Peyer's patch (tissue), 4 donors: ENCODE data around the gene CNTN4. TPM values are rescaled to one million over a fixed set of nuclear protein-coding genes. Genes with fewer than 3 reads are reported as not detected.

Experiments
- DNase-seq, 3 donors: peaks; one replicate each; pipeline ENCODE4 v3.0.0-alpha.2; 2017 to 2019
- H3K27ac ChIP-seq, 4 donors: fragments of 200-600 bp; sonication (generic); one replicate each; pipeline ENCODE4 v1.5.1; 2016 to 2019
- H3K27me3 ChIP-seq, 2 donors: fragments of 200-600 bp; sonication (generic); one replicate each; pipeline ENCODE4 v1.5.1; 2019
- H3K36me3 ChIP-seq, 3 donors: fragments of 200-600 bp; sonication (generic); one replicate each; pipeline ENCODE4 v1.5.1; 2016 to 2019
- H3K4me1 ChIP-seq, 4 donors: fragments of 200-600 bp; sonication (generic); one replicate each; pipeline ENCODE4 v1.5.1; 2016 to 2019
- H3K4me3 ChIP-seq, 4 donors: fragments of 200-600 bp; sonication (generic); 1 replicate in 3 of 4; 2 replicates in 1 of 4; pipeline ENCODE4 v1.5.1; 2016 to 2019; ENCODE audit warnings: mild to moderate bottlenecking in 1 of 4
- H3K9me3 ChIP-seq, 4 donors: fragments of 200-600 bp; sonication (generic); one replicate each; pipeline ENCODE4 v1.5.1; 2016 to 2019; ENCODE audit warnings: mild to moderate bottlenecking in 1 of 4
- CTCF ChIP-seq, 6 experiments: fragments of 450-650 bp in 4 of 6; fragments of 200-600 bp in 2 of 6; sonication (generic) in 1 of 6; IDR thresholded peaks; one replicate each; pipeline ENCODE4 v1.5.1; 2017 to 2019; ENCODE audit warnings: antibody characterized with exemption in 6 of 6, mild to moderate bottlenecking in 3 of 6, moderate library complexity in 1 of 6
- POLR2A ChIP-seq, 2 donors: fragments of 450-650 bp; IDR thresholded peaks; one replicate each; pipeline ENCODE4 v1.5.1; 2017; ENCODE audit warnings: antibody characterized with exemption in 2 of 2, mild to moderate bottlenecking in 2 of 2, moderate library complexity in 2 of 2
- total RNA-seq, 4 donors: library from RNA; depleted of rRNA; stranded (reverse); fragments of >200 nt; gene quantifications; one replicate each; pipeline ENCODE4 v1.1.0, GENCODE V29; 2016

CNTN4 gene
- total RNA-seq, 4 donors from 2014 or later: 5.4 to 31.1 (median 19.9) TPM

GRCh38 chr3:2774481-2775249 is 676.0 kb downstream of the CNTN4 start:
- Histone ChIP-seq H3K27me3 (no peaks in the 10 kb centered on the region), H3K4me1 (no peaks in the 10 kb centered on the region), H3K9me3 (no peaks in the 10 kb centered on the region), H3K4me3 (no peak overlapping the region), H3K36me3 (no peaks in the 10 kb centered on the region), H3K27ac (no peak overlapping the region)
- no peak for TF ChIP-seq CTCF (IDR thresholded peaks at IDR 0.05)
- no peak for TF ChIP-seq POLR2A (IDR thresholded peaks at IDR 0.05)
- no peak for DNase-seq

- Histone ChIP-seq H3K27ac (no peak overlapping the region), H3K36me3 (no peaks in the 10 kb centered on the region), H3K27me3 (no peaks in the 10 kb centered on the region), H3K9me3 (no peaks in the 10 kb centered on the region), H3K4me3 (no peak overlapping the region), H3K4me1 (no peaks in the 10 kb centered on the region)
- no peak for DNase-seq
- TF ChIP-seq CTCF (IDR thresholded peaks at IDR 0.05) (no peak), POLR2A (IDR thresholded peaks at IDR 0.05) (no peak)
Observed at GRCh38 chr3:2783261-2783660, 684.6 kb downstream of the CNTN4 start.

- Histone ChIP-seq H3K4me3 (no peak overlapping the region), H3K27ac (no peak overlapping the region), H3K36me3 (no peaks in the 10 kb centered on the region), H3K9me3 (no peaks in the 10 kb centered on the region), H3K4me1 (no peaks in the 10 kb centered on the region), H3K27me3 (no peaks in the 10 kb centered on the region)
- no peak for DNase-seq
- TF ChIP-seq POLR2A (IDR thresholded peaks at IDR 0.05) (no peak), CTCF (IDR thresholded peaks at IDR 0.05) (no peak)
Observed at GRCh38 chr3:2784627-2785026, 686.0 kb downstream of the CNTN4 start.

GRCh38 chr3:2790266-2790815 is 691.7 kb downstream of the CNTN4 start:
- H3K27me3 ChIP-seq: no peaks in the 10 kb centered on the region
- TF ChIP-seq CTCF (IDR thresholded peaks at IDR 0.05): no peak
- TF ChIP-seq POLR2A (IDR thresholded peaks at IDR 0.05): no peak
- H3K27ac ChIP-seq: no peak overlapping the region
- H3K4me1 ChIP-seq: no peaks in the 10 kb centered on the region
- no peaks in the 10 kb centered on the region for H3K9me3 ChIP-seq
- H3K36me3 ChIP-seq: no peaks in the 10 kb centered on the region
- no peak for DNase-seq
- H3K4me3 ChIP-seq: no peak overlapping the region

GRCh38 chr3:2792432-2792831 is 693.8 kb downstream of the CNTN4 start:
- H3K9me3 ChIP-seq: no peaks in the 10 kb centered on the region
- H3K4me3 ChIP-seq: no peak overlapping the region
- H3K4me1 ChIP-seq: no peaks in the 10 kb centered on the region
- H3K27ac ChIP-seq: no peak overlapping the region
- no peaks in the 10 kb centered on the region for H3K27me3 ChIP-seq
- DNase-seq: no peak
- no peaks in the 10 kb centered on the region for H3K36me3 ChIP-seq
- TF ChIP-seq POLR2A (IDR thresholded peaks at IDR 0.05) (no peak), CTCF (IDR thresholded peaks at IDR 0.05) (no peak)
